Loucy (cell line): ENCODE results near the gene PI4KA.

Source experiments
- H2AFZ ChIP-seq: fragments of 200-600 bp; sonication (generic); 2 replicates; pipeline ENCODE4 v1.6.0; 2016; ENCODE audit warnings: antibody characterized with exemption, mild to moderate bottlenecking, low read length, moderate library complexity
- H3F3A ChIP-seq: fragments of 200-600 bp; 2 replicates; pipeline ENCODE4 v1.6.0; 2016; ENCODE audit warnings: antibody characterized with exemption, low read depth, mild to moderate bottlenecking
- H3K27me3 ChIP-seq: fragments of 200-600 bp; sonication (generic); 2 replicates; pipeline ENCODE4 v1.6.1; 2014; ENCODE audit warnings: low read length, mild to moderate bottlenecking; ENCODE audit not compliant: insufficient read depth, poor library complexity, severe bottlenecking
- H3K36me3 ChIP-seq: fragments of 200-600 bp; sonication (generic); 2 replicates; pipeline ENCODE4 v1.6.1; 2016; ENCODE audit warnings: low read length; ENCODE audit not compliant: insufficient read depth
- H3K4me1 ChIP-seq: fragments of 200-600 bp; sonication (generic); 2 replicates; pipeline ENCODE4 v1.5.1; 2014; ENCODE audit warnings: low read length, mild to moderate bottlenecking; ENCODE audit not compliant: insufficient read depth, poor library complexity, severe bottlenecking
- H3K4me2 ChIP-seq: fragments of 200-600 bp; sonication (generic); 2 replicates; pipeline ENCODE4 v1.6.0; 2014; ENCODE audit warnings: antibody characterized with exemption, low read length, low read depth, mild to moderate bottlenecking; ENCODE audit not compliant: poor library complexity, severe bottlenecking
- H3K4me3 ChIP-seq: fragments of 200-600 bp; sonication (generic); 2 replicates; pipeline ENCODE4 v1.5.1; 2014; ENCODE audit warnings: low read length, mild to moderate bottlenecking, mixed read lengths; ENCODE audit not compliant: poor library complexity, severe bottlenecking
- H3K79me2 ChIP-seq: fragments of 200-600 bp; sonication (generic); 2 replicates; pipeline ENCODE4 v1.6.1; 2014; ENCODE audit warnings: low read length; ENCODE audit not compliant: insufficient read depth
- H3K9ac ChIP-seq: fragments of 200-600 bp; sonication (generic); 2 replicates; pipeline ENCODE4 v1.6.0; 2014; ENCODE audit warnings: mild to moderate bottlenecking, low read depth, low read length, moderate library complexity; ENCODE audit not compliant: poor library complexity, severe bottlenecking
- H3K9me2 ChIP-seq: fragments of 200-600 bp; sonication (generic); replicated peaks from 2 replicates; pipeline ENCODE4 v1.6.1; 2016; ENCODE audit warnings: low read depth, low read length, mixed read lengths
- H3K9me3 ChIP-seq: fragments of 200-600 bp; sonication (generic); 2 replicates; pipeline ENCODE4 v1.6.1; 2014; ENCODE audit warnings: mild to moderate bottlenecking, antibody characterized with exemption, low read length, low read depth; ENCODE audit not compliant: insufficient read depth
- H4K20me1 ChIP-seq: fragments of 200-600 bp; sonication (generic); 2 replicates; pipeline ENCODE4 v1.6.0; 2014; ENCODE audit warnings: antibody characterized with exemption, low read length, mild to moderate bottlenecking; ENCODE audit not compliant: insufficient read depth, poor library complexity, severe bottlenecking
- CTCF ChIP-seq: fragments of 200-600 bp; sonication (generic); conservative IDR thresholded peaks from 2 replicates; pipeline ENCODE4 v1.5.1; 2014; ENCODE audit warnings: mild to moderate bottlenecking, antibody characterized with exemption, low read length
- EZH2phosphoT487 ChIP-seq: fragments of 200-600 bp; IDR thresholded peaks from 2 replicates; pipeline ENCODE4 v1.6.1; 2018; ENCODE audit warnings: antibody characterized with exemption, mild to moderate bottlenecking, moderate library complexity, borderline replicate concordance

The PI4KA gene

GRCh38 chr22:20818471-20818870 is 40.1 kb downstream of the PI4KA start:
- peaks cover 64% of the 10 kb centered on the region; the same call in 1 of the 2 replicates for H3K36me3 ChIP-seq
- TF ChIP-seq CTCF (no peak), EZH2phosphoT487 (no peak)
- no peaks in the 10 kb centered on the region for H3K9me2 ChIP-seq
- H3K9ac ChIP-seq: no peak overlapping the region
- H3K4me1 ChIP-seq: no peaks in the 10 kb centered on the region
- no peaks in the 10 kb centered on the region for H3K27me3 ChIP-seq
- no peak overlapping the region for H3K4me2 ChIP-seq
- no peaks in the 10 kb centered on the region for H3K79me2 ChIP-seq
- H3F3A ChIP-seq: no peaks in the 10 kb centered on the region
- H3K4me3 ChIP-seq: no peak overlapping the region
- H2AFZ ChIP-seq: no peak overlapping the region
- no peaks in the 10 kb centered on the region for H4K20me1 ChIP-seq
- no peaks in the 10 kb centered on the region for H3K9me3 ChIP-seq

- no peaks in the 10 kb centered on the region for H3K4me1 ChIP-seq
- no peak overlapping the region for H3K4me2 ChIP-seq
- no peaks in the 10 kb centered on the region for H3K27me3 ChIP-seq
- H3K36me3 ChIP-seq: peaks cover 67% of the 10 kb centered on the region; the same call in 1 of the 2 replicates
- H2AFZ ChIP-seq: no peak overlapping the region
- H3K9me3 ChIP-seq: no peaks in the 10 kb centered on the region
- H3K79me2 ChIP-seq: no peaks in the 10 kb centered on the region
- H3K9ac ChIP-seq: no peak overlapping the region
- no peaks in the 10 kb centered on the region for H4K20me1 ChIP-seq
- no peaks in the 10 kb centered on the region for H3K9me2 ChIP-seq
- TF ChIP-seq EZH2phosphoT487 (no peak), CTCF (no peak)
- H3F3A ChIP-seq: no peaks in the 10 kb centered on the region
- no peak overlapping the region for H3K4me3 ChIP-seq
Measured at GRCh38 chr22:20816559-20816958, 42.1 kb downstream of the PI4KA start.

GRCh38 chr22:20815477-20816050 is 43.0 kb downstream of the PI4KA start:
- H2AFZ ChIP-seq: no peak overlapping the region
- H3K4me2 ChIP-seq: no peak overlapping the region
- no peaks in the 10 kb centered on the region for H3K4me1 ChIP-seq
- no peaks in the 10 kb centered on the region for H3K9me3 ChIP-seq
- no peak overlapping the region for H3K4me3 ChIP-seq
- no peaks in the 10 kb centered on the region for H3K79me2 ChIP-seq
- H3K9me2 ChIP-seq: no peaks in the 10 kb centered on the region
- no peaks in the 10 kb centered on the region for H3K27me3 ChIP-seq
- peaks cover 77% of the 10 kb centered on the region; the same call in 1 of the 2 replicates for H3K36me3 ChIP-seq
- no peaks in the 10 kb centered on the region for H3F3A ChIP-seq
- H4K20me1 ChIP-seq: no peaks in the 10 kb centered on the region
- TF ChIP-seq CTCF (no peak), EZH2phosphoT487 (no peak)
- no peak overlapping the region for H3K9ac ChIP-seq
